SK-N-DZ (cell line): ENCODE data around the gene ZNF821.
"Not testable (repeated sequence)": the region's sequence is repeated elsewhere in the genome, so short reads cannot be mapped to it uniquely, and the experiment has no call there.

ENCODE experiments used
- DNase-seq: peaks from one replicate; pipeline ENCODE4 v3.0.0-alpha.2; 2015; ENCODE audit warnings: low spot score

Gene ZNF821

DNA sequence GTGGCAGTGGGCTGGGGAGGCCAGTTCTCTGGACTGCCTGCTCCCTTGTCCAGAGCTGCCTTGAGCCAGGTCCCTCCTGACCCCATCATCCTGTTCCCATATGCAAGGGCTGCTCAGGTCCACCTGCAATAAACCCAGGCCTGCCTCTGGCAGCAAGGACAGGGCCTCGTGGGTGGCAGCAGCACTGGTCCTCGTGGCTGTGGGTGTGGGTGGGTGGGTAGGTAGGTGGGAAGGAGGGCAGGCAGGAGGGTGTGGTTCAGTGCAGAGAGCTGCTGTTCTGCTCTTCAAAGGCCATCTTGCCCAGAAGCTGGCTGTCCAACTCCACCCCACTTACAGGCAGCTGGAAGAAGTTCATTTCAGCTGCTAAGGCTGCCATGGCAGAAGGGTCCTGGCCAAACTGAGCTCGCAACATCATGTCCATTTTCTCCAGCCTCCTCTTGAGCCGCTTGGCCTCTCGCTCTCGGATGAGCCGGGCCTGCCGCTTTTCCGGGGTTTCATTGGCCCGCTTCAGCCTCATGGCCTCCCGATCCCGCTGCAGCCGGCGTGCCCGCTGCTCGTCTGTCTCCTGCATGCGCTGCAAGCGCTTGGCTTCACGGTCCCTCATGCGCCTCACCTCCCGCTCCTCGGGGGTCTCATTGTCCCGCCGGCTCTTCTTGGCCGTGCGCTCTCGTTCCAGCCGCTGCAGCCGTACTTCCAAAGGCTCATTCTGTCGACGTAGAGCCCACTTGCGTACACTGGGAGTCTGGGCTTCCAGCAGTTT is 24.0 kb downstream of the ZNF821 start:
- DNase-seq = no peak

DNA sequence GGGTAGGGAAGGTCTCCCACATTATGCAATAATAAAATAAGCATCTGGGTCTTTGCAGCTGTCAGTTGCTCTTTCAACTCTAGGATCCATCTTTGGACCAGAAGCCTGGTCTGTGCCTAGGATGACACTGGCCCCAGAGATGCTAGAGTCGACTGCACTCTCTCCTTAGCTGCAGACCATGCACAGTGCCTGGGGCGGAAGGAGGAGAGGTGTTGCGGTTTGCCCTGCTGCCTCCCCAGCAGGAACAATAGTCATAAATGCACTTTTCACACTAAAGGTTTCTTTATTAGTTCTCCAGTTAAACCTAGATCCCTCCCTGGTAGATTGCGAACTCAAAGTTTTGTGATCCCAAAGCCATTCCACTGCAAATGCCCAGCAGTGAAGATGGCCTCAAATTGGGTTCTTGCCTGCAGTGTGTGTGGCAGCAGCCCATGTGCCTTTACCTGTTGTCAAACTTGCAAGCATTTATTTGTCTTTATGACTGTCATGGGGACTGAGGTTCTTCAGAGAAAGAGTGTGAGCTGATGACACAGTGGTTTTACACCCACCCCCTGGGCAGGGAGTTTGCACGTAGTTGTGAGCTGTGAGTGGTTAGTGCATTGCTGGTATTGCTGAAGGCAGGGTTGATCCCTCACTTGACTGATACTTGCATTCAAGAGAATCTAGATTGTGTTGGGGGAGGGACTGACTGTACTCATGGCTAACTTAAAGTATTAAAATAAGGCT is 27.9 kb downstream of the ZNF821 start:
- no peak for DNase-seq

DNA sequence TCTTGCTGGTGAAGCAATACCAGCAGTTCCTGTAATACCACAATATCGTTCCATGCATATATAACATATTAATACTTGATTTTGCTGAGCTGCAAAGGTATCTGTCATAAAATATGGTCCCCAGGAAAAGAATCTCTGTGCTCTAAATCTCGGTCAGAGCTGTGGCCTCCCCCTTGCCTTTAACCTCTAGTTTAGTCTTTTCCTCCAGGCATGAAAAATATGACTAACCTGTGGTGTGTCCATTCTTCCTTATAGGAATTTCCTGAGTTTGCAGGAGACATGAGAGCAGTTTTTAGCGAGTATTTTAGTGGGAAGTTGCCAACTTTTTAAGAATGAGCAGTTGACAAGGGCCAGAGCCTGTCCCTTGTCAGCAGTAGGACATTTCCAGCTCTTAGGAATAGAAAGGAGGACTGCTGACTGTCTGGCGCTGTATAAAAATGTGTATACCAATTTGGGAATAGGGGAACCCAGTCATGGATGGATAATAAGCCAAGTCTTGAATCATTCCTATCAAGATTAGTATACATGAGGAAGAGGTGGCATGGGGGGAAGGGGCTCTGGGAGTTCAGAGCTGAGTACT is 29.5 kb downstream of the ZNF821 start:
- DNase-seq = no peak

DNA sequence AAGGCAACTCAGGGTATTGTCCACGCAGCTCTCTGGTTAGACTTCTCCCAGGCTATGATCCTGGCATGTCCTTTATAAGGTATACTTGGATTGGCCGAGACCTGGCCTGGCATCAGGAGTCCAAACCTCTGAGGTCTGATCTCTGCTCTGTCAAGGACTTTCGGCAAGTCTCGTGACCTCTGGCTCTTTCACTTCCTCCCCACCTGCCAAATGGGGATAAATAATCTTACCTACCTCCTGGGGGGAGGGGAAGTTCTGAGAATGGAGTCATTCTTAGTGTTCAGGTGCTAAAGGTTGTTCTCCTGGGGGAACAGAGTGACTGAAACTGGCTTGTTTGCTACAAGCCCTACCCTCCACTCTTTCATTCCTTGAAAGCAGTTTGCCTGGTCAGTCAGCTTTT is 30.6 kb downstream of the ZNF821 start:
- DNase-seq = no peak

DNA sequence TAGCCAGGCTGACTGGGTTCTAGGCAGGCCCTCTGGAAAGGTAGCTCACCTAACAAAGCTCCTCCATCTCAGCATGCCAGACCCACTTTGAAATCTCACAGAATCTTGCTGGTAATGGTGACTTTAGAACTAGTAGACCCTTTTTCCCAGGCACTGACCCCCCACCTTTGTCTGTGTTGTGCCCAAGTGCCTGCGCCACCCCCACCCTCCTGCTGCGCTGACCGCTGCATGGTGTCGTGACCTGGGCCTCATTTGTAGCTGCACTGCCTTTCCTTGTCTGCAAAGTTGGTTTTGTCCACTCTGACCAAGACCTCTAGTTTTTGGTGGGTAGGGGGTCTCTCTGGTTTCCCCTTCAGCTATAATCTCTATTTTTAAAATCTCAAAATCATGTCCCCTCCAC is 31.4 kb downstream of the ZNF821 start:
- DNase-seq = no peak

DNA sequence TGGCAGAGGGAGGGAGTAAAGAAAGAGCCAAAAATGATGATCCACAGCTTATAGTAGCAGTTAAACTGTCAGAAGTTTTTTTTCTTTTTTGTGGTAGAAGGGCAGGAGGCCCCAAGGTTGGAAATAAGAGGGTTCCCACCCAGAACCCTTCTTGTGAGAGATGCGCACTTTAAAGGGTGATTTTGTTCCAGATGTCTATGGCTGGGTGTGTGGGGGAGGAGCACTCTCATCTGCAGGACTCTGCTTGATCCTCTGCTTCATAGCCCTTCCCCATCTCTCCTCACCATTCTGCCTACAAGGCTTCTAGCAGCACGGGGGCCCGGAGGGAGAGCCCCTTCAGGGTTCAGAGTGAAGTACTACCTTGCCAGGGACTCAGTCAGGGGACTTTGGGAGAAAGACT is 31.8 kb downstream of the ZNF821 start:
- no peak for DNase-seq

DNA sequence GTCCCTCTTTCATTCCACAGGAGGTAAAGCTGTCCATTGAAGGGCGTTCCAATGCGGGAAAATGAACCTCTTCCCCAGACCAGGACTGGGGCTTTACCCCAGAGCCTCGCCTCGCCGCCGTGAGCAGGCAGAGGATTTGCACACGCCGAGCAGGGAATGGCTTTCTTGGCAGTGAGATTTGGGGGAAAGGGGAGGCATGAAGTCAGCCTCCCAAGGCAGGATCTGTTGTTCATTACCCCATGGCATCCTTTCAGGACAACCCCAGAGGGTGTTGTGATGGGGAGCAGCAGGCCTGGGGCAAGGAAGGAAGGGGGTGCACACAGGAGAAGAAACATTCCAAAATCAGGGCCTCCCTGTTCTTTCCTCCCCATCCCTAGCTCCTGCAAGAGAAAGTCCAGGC is 32.2 kb downstream of the ZNF821 start:
- no peak for DNase-seq

DNA sequence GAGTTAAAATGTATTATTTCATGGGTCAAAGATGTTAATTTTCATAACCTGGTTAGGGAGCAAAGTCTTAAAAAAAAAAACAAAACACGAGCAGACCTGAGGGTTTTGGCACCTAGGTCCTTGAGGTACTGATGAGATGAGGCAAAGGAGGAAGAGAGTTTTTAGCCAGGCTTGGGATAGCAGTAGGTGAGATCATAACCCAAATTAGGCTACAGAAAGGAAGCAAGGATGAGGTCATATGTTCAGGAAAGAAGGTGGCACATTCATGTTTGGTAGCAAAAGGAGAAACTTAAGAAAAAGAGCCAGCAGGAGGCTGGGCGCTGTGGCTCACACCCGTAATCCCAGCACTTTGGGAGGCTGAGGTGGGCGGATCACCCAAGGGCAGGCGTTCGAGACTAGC is 35.4 kb downstream of the ZNF821 start:
- no peak for DNase-seq

DNA sequence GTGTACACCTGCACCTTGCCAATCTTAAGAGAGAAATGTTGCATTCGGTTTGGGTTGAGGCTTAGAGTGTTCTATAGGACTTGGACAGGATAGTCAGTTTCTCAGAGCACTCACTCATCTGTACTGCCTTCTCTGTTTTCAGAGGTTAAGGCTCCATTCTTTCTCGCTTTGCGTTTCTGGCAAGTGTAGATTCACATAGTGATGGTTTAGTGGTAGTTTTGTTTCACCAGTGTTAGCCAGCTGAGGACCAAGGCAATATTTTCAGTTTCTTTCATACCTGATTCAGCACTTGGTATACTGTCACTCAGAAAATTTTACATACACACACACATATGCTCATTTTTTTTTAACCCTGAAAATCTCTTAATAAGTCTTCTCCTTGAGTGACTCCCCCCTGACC is 36.9 kb downstream of the ZNF821 start:
- no peak for DNase-seq

DNA sequence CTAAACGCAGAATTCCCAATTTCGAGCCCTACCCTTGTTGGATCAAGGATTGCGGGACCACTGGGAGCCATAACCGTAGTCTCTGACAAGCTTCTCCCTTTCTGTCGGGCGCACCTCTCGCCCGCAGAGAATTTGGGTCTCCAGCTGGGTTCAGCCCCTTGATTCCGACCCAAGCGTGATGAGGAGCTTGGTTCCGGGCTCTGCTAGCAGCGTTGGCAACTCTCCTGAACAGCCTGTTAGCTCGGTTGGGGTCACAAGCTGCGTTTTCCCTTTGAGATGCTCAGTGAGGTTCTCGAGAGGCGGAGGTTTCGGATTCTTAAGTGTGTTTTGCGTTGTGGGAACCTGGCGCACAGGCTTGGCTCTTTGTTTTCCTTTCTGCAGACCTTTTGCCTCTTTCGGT is 37.6 kb downstream of the ZNF821 start:
- no peak for DNase-seq

DNA sequence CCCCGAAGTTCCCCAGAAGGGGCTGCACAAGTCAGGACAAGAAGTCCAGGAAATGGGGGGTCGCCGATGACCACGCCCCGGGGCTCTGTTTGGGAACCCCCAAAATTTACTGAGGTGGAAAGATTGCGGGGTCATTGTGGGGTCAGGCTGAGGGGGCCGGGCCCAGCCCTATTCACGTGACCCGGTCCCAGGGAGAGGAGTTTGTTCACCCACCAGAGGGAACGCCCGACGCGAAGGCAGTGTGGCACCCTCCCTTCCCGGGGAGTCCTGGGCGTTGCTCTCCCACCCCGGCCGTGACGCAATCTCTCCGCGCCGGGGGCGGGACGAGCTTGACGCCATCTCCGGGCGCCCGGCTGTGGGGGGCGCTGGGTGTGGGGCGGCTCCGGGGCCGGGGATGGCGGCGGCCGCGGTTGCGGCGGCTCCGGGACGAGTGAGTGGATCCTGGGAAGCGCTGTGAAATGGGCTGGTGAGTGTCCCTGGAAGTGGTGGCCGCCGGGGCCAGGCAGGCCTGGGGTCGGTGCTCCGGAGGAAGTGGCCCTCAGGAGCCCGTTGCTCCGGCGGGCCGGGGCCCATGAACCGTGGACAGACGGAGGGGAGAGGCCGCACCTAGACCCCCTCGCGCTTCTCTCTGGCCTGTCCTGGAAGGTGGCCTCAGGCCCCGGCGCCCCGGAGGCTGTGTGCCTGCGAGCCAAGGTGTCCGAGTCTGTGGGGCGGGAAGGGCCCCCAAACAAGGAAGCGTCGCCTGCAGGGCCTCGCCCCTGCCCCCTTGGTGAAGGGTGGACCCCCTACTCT is 38.1 kb downstream of the ZNF821 start, which contains the start of gene ATXN1L:
ATXN1L (plus strand) TSS at position 338 of the 792 bp plus-strand sequence. CDS start 3,765 bp downstream, outside the sequence.
- peak; percentile 87 for DNase-seq

DNA sequence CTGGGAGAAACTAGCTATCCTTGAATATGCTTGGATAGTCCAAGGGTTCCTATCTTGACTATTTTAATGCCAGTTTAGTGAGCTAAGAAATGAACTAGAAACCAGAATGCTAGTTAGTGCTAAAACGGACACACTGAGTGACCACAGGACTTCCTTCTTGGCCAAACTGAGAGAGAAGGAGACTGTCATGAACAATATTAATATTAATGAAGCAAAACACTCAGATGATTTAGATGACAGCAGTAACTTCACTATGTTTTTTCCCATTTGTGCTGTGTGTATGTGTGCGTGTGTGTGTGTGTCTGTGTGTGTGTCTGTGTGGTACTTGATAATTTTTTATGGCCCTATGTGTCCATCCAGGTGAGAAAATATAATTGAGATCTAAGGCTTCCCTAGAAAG is 40.4 kb downstream of the ZNF821 start:
- DNase-seq = no peak

DNA sequence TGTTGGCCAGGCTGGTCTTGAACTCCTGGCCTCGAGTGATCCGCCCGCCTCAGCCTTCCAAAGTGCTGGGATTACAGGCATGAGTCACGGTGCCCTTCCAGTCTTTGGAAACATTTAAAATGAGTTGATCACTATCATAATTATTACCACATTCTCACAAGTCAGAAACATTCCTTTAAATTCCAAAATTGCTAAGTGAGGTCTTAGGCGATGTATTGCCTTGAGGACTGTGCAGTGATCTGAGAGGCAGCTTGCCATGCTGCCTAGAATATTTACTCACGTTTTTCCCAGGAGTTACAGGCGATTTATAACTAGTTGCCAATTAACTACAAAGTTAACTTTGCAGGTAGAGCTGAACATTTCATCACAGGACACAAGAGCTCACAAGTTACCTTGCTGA is 43.9 kb downstream of the ZNF821 start:
- no peak for DNase-seq

DNA sequence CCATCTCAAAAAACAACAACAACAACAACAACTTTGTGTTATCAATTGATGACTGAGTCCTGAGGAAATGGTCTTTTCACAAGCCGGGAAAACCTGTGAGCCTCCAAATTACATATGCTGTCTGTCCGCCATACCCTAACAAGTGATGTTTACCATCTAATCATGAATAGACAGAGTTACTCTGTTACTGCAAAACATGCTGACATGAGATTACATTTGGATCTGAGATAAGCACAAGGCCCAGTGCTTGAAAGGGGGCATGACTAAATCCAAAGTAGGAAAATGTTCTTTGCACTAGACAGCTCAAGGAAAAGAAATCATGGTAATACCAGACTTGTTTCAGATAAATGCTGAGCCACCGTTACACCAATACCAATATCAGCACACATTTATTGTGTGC is 46.8 kb downstream of the ZNF821 start:
- no peak for DNase-seq

DNA sequence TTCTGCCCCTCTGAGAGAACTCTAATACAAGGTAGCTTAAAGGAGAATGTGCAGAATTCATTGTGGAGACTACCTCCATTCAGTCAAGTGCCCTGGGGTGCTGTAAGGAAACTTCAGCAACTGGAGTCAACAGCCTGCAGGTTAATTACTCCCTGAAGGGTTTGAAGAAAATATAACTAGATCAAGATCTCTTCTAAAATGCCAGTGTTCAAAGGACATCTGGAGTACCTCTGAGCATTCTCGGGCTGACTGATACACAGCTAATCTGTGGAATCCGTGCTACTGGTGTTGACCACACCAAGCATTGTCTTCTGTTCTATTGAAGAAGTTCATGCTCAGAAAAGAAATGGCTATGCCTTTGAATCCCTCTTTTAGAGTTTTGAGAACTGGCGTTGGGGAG is 49.7 kb downstream of the ZNF821 start:
- DNase-seq = peak; percentile 19

DNA sequence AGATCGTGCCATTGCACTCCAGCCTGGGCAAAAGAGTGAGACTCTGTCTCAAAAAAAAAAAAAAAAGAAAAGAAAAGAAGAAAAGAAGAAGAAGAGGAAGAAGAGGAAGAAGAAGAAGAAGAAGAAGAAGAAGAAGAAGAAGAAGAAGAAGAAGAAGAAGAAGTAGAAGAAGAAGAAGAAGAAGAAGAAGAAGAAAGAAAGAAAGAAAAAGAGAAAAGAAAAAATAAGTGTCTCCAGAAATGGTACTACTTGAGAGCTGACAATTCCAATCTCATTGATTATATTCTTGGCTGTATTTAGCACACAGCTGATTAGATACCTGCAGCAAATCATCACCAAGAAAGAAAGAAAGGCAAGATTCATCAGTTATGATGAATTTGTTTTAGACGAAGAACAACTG is 51.9 kb downstream of the ZNF821 start:
- not testable (repeated sequence) for DNase-seq

DNA sequence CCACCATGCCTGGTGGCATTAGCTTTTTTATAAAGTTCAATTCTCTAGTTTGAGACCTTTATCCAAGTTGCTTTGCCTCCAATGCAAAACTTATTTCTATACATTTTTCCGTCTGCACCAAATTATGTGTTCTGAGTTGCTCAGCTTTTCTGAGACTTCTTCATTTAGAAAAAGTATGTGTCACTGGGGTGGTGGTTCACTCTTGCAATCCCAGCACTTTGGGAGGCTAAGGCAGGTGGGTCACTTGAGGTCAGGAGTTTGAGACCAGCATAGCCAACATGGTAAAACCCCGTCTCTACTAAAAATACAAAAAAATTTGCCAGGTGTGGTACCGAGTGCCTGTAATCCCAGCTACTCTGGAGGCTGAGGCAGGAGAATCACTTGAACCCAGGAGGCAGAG is 52.3 kb downstream of the ZNF821 start:
- DNase-seq = not testable (repeated sequence)

DNA sequence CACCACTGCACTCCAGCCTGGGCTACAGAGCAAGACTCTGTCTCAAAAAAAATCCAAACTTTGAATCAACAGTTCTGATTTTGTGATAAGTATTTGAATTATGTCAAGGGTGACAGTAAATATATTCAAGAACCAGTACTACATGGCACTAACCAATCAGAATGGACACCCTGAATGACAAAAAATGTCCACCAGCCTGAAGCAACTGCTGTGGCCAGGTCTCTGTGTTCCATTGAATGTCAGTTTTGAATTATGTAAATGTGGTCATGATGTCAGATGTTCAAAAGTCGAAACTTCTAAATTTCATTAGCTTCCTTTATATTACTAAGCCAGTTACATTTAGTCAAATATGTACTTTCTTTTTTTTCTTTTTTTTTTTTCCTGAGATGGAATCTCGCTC is 53.6 kb downstream of the ZNF821 start:
- DNase-seq = no peak

DNA sequence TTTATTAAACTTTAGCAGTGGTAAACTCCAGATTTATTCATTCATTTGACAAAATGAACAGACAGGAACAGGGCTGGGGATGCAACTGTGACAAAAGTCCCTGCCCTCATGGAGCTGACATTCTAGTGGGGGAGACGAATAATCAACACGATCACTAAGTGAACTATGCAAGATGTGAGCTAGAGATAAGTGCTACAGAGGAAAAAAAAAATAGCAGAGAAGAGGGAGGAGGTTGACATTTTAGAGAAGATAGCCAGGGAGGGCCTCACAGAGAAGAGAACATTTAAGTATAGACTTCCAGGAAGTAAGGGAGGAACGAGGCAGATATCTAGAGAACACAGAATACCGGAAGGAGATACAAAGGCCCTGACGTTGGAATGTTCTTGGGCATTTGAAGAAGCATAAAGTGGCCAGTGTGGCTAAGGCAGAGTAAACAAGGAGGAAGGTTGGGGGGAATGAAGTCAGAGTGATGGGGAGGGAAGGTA is 57.4 kb downstream of the ZNF821 start:
- DNase-seq = no peak

DNA sequence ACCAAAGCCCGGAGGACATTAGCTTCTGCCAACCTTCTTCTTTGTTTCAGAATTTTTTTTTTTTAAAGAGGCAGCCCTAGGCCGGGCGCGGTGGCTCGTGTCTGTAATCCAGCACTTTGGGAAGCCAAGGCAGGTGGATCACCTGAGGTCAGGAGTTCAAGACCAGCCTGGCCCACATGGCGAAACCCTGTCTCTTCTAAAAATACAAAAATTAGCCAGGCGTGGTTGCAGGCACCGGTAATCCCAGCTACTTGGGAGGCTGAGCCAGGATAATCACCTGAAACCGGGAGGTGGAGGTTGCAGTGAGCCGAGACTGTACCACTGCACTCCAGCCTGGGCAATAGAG is 66.9 kb downstream of the ZNF821 start:
- DNase-seq = not testable (repeated sequence)

DNA sequence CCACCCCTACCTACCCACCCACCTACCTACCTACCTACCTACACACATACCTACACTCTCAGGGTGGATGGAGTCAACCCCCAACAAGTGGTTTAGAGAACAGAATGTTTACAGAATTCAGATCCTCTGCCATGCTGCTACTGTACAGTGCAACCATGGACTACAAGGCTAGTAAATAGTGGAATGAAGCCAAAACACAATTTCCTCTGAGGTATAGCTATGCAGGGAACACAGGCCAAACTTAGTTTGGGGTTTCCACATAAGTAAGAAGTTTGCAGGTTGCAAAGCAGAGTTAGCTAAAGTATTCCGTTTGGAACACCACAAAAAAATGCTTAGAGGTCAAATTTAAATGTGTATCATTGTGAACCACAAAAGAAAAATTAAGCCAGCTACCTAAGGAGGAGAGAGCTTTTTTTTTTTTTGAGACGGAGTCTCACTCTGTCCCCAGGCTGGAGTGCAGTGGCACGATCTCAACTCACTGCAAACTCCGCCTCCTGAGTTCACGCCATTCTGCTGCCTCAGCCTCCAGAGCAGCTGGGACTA is 72.7 kb downstream of the ZNF821 start:
- no peak for DNase-seq

DNA sequence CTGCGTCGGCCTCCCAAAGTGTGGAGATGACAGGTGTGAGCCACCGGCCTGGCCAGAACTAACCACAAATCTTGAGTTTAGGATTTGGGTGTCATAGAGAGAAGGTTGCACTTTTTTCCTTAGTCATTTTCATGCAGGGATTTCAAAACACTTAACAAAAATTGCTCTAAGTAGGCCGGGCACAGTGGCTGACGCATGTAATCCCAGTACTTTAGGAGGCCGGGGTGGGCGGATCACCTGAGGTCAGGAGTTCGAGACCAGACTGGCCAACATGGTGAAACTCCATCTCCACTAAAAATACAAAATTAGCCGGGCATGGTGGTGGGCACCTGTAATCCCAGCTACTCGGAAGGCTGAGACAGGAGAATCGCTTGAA is 73.8 kb downstream of the ZNF821 start:
- DNase-seq = not testable (repeated sequence)
